Ishikawa (cell line): Measurements from ENCODE around the gene AGRP.

Experiments
- CEBPB ChIP-seq: IDR thresholded peaks from 2 replicates; pipeline ENCODE4 v1.6.1; 2012
- CREB1 ChIP-seq: IDR thresholded peaks from 2 replicates; pipeline ENCODE4 v1.6.1; 2012; ENCODE audit warnings: low read depth
- EP300 ChIP-seq: IDR thresholded peaks from 2 replicates; pipeline ENCODE4 v1.6.1; 2012; ENCODE audit warnings: borderline replicate concordance
- FOXM1 ChIP-seq: IDR thresholded peaks from 2 replicates; pipeline ENCODE4 v1.6.1; 2012; ENCODE audit warnings: low read depth, borderline replicate concordance
- MAX ChIP-seq: IDR thresholded peaks from 2 replicates; pipeline ENCODE4 v1.6.1; 2012
- NFIC ChIP-seq: IDR thresholded peaks from 2 replicates; pipeline ENCODE4 v1.6.1; 2012
- RAD21 ChIP-seq: IDR thresholded peaks from 2 replicates; pipeline ENCODE4 v1.6.1; 2012; ENCODE audit warnings: low read depth
- REST ChIP-seq: IDR thresholded peaks from 2 replicates; pipeline ENCODE4 v1.6.1; 2012; ENCODE audit warnings: low read depth, mild to moderate bottlenecking
- TAF1 ChIP-seq: IDR thresholded peaks from 2 replicates; pipeline ENCODE4 v1.6.1; 2012; ENCODE audit warnings: low read depth, mild to moderate bottlenecking
- TEAD4 ChIP-seq: IDR thresholded peaks from 2 replicates; pipeline ENCODE4 v1.6.1; 2012
- USF1 ChIP-seq: IDR thresholded peaks from 2 replicates; pipeline ENCODE4 v1.6.1; 2012
- YY1 ChIP-seq: IDR thresholded peaks from 2 replicates; pipeline ENCODE4 v1.6.1; 2012; ENCODE audit warnings: low read depth
- ZBTB7A ChIP-seq: IDR thresholded peaks from 2 replicates; pipeline ENCODE4 v1.6.1; 2012; ENCODE audit warnings: low read depth

DNA sequence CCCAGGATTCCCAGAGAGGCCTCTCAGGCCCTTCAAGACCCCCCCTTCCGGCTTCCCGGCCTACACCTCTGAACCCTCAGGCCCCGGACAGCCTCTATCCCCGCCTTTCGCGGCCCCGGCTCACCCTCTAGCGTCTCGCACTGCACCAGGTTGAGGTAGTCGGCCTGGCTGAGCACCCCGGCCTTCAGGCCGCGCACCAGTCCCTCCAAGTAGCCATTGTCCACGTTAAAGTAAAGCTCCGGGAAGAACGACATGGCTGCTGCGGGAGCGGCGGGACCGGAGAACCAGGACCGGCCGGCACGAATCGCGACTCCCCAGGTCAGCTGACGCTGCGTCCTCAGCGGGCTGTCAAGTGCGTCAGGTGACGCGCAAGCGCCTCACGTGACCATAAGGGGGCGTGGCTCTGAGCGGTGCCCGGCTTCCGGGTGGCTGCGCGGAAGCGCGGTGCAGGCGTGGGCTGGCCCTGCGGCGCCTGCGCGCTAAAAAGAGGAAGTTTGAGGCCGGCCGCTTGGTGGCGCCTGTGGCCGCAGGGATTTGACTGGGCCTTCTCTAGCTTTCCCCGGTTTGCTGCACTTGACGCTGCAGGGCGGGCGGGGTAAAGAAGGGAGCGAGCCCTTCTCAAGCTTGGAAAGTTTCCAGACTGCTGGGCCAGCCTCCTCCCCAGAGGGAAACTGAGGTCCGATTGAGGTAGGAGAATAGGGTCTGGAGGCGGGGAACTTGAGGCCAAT is 2.4 kb downstream of the AGRP start, which contains the start of gene ATP6V0D1:
- TF ChIP-seq TAF1, result peak; percentile 89
- peak; percentile 64; the same call in 1 of the 2 replicates for TF ChIP-seq EP300
- 0 out of 2 replicates have a peak, but pooled peaks have one; percentile 17 for TF ChIP-seq TEAD4
- no peak for TF ChIP-seq REST
- TF ChIP-seq CREB1, result peak; percentile 62; the same call in 1 of the 2 replicates
- peak; percentile 80 for TF ChIP-seq YY1
- TF ChIP-seq MAX, result peak; percentile 85; the same call in 1 of the 2 replicates
- peak; percentile 47; the same call in 1 of the 2 replicates for TF ChIP-seq FOXM1
- TF ChIP-seq RAD21, result peak; percentile 57
- no peak for TF ChIP-seq ZBTB7A
- TF ChIP-seq NFIC, result no peak; the same call in 1 of the 2 replicates
- TF ChIP-seq CEBPB, result no peak
- peak; percentile 100 for TF ChIP-seq USF1
